ENCODE data around the gene ADAMTS12. TPM values are rescaled to one million over a fixed set of nuclear protein-coding genes. Genes with fewer than 3 reads are reported as not detected.

The ADAMTS12 gene
- total and polyA plus RNA-seq, 2 of the 8 experiments (the other 6 are each of a cell fraction or from before 2014, with no cell fraction given), result 6.4 to 12.8 TPM

DNA sequence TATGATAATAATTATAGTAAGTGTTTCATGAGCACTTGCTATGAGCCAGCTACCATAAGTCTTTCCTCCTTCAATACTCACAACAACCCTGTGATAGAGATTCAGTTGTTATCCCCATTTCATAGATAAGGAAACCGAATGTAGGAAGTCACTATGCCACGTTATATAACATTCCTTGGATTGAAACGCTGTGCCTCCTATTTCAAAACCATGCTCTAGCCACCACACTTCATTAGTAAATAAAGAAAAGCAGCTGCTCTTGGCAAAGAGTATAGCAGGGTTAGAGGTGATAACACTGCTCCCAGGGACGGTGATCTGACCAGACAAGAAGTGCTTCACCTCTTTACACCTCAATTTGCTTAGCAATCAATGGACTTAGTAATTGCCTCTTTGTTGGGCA, 5.5 kb downstream of the ADAMTS12 start:
- CTCF ChIA-PET (ENCODE audit: partially characterized antibody), result interaction anchor here (0.8 to 3.4 kb wide), 2 partner anchors 48 to 152 kb away, joined by 3 to 11 read pairs; no protein-coding TSS in a partner anchor
- FAIRE-seq (no peak), DNase-seq (ENCODE audit: low read depth in 1 of 2, low spot score in 2 of 2) (no peak)
- 88% methylated on average over 4 of the region's 4 CpGs; no CpG with 5 or more reads in 1 of the 2 experiments for WGBS, 2 experiments (ENCODE audit: extremely low coverage in 1 of 2, insufficient coverage in 1 of 2, insufficient read length in 1 of 2, insufficient replicate concordance in 2 of 2, low coverage in 1 of 2, low lambda C conversion rate in 2 of 2, missing lambda C conversion rate in 1 of 2)
- H4K91ac ChIP-seq (replicated peaks; ENCODE audit: insufficient read length, low read length), result no peak overlapping the region
- H3K9me3 ChIP-seq (ENCODE audit: insufficient read depth in 2 of 2, low read depth in 1 of 2, low read length in 1 of 2), result no peaks in the 10 kb centered on the region
- H2BK20ac ChIP-seq (ENCODE audit: low read length), result no peak overlapping the region
- no peak overlapping the region for H3K4me3 ChIP-seq (ENCODE audit: extremely low read depth in 1 of 4, insufficient read depth in 2 of 4, low read depth in 3 of 4, low read length in 4 of 4)
- no peak overlapping the region for H2AK5ac ChIP-seq (ENCODE audit: low read depth, low read length)
- H2AFZ ChIP-seq (ENCODE audit: low read length), result no peak overlapping the region
- H2BK5ac ChIP-seq (ENCODE audit: low read depth, low read length), result no peak overlapping the region
- no peak overlapping the region for H3K14ac ChIP-seq (ENCODE audit: insufficient read length)
- no peaks in the 10 kb centered on the region for H3K36me3 ChIP-seq (ENCODE audit: control insufficient read depth in 2 of 4, insufficient read depth in 4 of 4, low read length in 3 of 4)
- no peak overlapping the region for H3K4me2 ChIP-seq (ENCODE audit: insufficient read depth in 1 of 2, low read depth in 2 of 2, low read length in 2 of 2)
- H3K4me1 ChIP-seq (replicated peaks in 1 of 4; ENCODE audit: control insufficient read depth in 3 of 4, insufficient read depth in 4 of 4, low read length in 3 of 4), result peaks cover 4 to 14% (median 9%) of the 10 kb centered on the region in 4 experiments
- no peaks in the 10 kb centered on the region for H4K20me1 ChIP-seq (replicated peaks in 1 of 2; ENCODE audit: control insufficient read depth in 1 of 2, insufficient read depth in 2 of 2, low read length in 2 of 2)
- POLR2A ChIA-PET (ENCODE audit: partially characterized antibody), result no interaction called here
- H3K79me2 ChIP-seq (ENCODE audit: control insufficient read depth in 1 of 2, insufficient read depth in 2 of 2, low read length in 2 of 2), result peaks cover 0 to 24% of the 10 kb centered on the region in 2 experiments; a peak in 2 of 4 replicates
- no peak overlapping the region for H3K18ac ChIP-seq (ENCODE audit: extremely low read depth, low read length)
- no peak overlapping the region for H2BK12ac ChIP-seq (ENCODE audit: low read depth, low read length)
- no peak overlapping the region for H2BK15ac ChIP-seq (ENCODE audit: low read length)
- H3K4ac ChIP-seq (replicated peaks; ENCODE audit: insufficient read length, low read depth, low read length), result no peak overlapping the region
- H3K27ac ChIP-seq (ENCODE audit: low read depth, low read length), result no peak overlapping the region
- H4K8ac ChIP-seq (ENCODE audit: extremely low read depth, insufficient read depth, low read length), result no peak overlapping the region
- H2BK120ac ChIP-seq (replicated peaks; ENCODE audit: low read depth, low read length), result no peak overlapping the region
- H3K9ac ChIP-seq (replicated peaks in 1 of 4; ENCODE audit: extremely low read depth in 1 of 4, low read depth in 3 of 4, low read length in 3 of 4), result no peak overlapping the region
- H3K27me3 ChIP-seq (replicated peaks in 1 of 4; ENCODE audit: control insufficient read depth in 3 of 4, extremely low read depth in 1 of 4, insufficient read depth in 3 of 4, low read length in 3 of 4), result no peaks in the 10 kb centered on the region
- H3K79me1 ChIP-seq (ENCODE audit: low read depth, low read length), result peaks cover 2% of the 10 kb centered on the region
- H3K56ac ChIP-seq (replicated peaks; ENCODE audit: insufficient read length, low read depth, low read length), result no peak overlapping the region
- no peak overlapping the region for H3K23ac ChIP-seq (ENCODE audit: insufficient read length)
- H3K23me2 ChIP-seq (ENCODE audit: low read depth, low read length), result no peaks in the 10 kb centered on the region
- H4K5ac ChIP-seq (ENCODE audit: insufficient read length, low read depth, low read length), result no peak overlapping the region
- no peak for TF ChIP-seq GTF2F1 (IDR thresholded peaks at IDR 0.05; ENCODE audit: borderline replicate concordance, low read depth, low read length)
- no peak for TF ChIP-seq KDM1A (IDR thresholded peaks at IDR 0.05; ENCODE audit: borderline replicate concordance, low read length)
- TF ChIP-seq, protein P1, sequence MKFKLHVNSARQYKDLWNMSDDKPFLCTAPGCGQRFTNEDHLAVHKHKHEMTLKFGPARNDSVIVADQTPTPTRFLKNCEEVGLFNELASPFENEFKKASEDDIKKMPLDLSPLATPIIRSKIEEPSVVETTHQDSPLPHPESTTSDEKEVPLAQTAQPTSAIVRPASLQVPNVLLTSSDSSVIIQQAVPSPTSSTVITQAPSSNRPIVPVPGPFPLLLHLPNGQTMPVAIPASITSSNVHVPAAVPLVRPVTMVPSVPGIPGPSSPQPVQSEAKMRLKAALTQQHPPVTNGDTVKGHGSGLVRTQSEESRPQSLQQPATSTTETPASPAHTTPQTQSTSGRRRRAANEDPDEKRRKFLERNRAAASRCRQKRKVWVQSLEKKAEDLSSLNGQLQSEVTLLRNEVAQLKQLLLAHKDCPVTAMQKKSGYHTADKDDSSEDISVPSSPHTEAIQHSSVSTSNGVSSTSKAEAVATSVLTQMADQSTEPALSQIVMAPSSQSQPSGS (IDR thresholded peaks at IDR 0.05; ENCODE audit: low read length), result no peak
- no peak for TF ChIP-seq PHF8 (conservative IDR thresholded peaks at IDR 0.05; ENCODE audit: low read depth, low read length)
- no peak for TF ChIP-seq BACH1 (IDR thresholded peaks at IDR 0.05; ENCODE audit: low read length)
- TF ChIP-seq NRF1 (IDR thresholded peaks at IDR 0.05; ENCODE audit: low read depth, low read length), result no peak
- no peak for TF ChIP-seq CBX8 (IDR thresholded peaks at IDR 0.05; ENCODE audit: borderline replicate concordance, low read depth, low read length)
- TF ChIP-seq SIX5 (IDR thresholded peaks at IDR 0.05; ENCODE audit: low read depth, low read length), result no peak
- TF ChIP-seq SIRT6 (IDR thresholded peaks at IDR 0.05; ENCODE audit: low read length), result no peak
- no peak for TF ChIP-seq KDM5A (IDR thresholded peaks at IDR 0.05; ENCODE audit: low read length)
- TF ChIP-seq CREB1 (IDR thresholded peaks at IDR 0.05), result no peak
- TF ChIP-seq E2F6 (IDR thresholded peaks at IDR 0.05), result no peak
- TF ChIP-seq FOSL1 (IDR thresholded peaks at IDR 0.05; ENCODE audit: insufficient read depth, low read depth, low read length), result no peak

All from H1 (cell line).